GM23338 (cell line): ENCODE data around the gene KRTAP19-4.

ENCODE experiments used
- CREB1 ChIP-seq: fragments of 250-450 bp; sonication (Bioruptor Pico); IDR thresholded peaks from 2 replicates; pipeline ENCODE4 v1.5.0; 2020; ENCODE audit warnings: low read depth, mild to moderate bottlenecking, moderate library complexity
- EZH2 ChIP-seq: fragments of 200-600 bp; sonication (generic); IDR thresholded peaks from one replicate; pipeline ENCODE4 v1.8.0; 2017; ENCODE audit warnings: antibody characterized with exemption, mild to moderate bottlenecking, low read depth; ENCODE audit not compliant: unreplicated experiment
- EZH2phosphoT487 ChIP-seq: fragments of 200-600 bp; sonication (generic); IDR thresholded peaks from one replicate; pipeline ENCODE4 v1.8.1; 2018; ENCODE audit warnings: antibody characterized with exemption; ENCODE audit not compliant: unreplicated experiment
- JUNB ChIP-seq: IDR thresholded peaks from one replicate; pipeline ENCODE4 v1.6.1; 2016; ENCODE audit warnings: antibody characterized with exemption; ENCODE audit not compliant: unreplicated experiment
- NANOG ChIP-seq: IDR thresholded peaks from 2 replicates; pipeline ENCODE4 v1.6.1; 2016; ENCODE audit warnings: antibody characterized with exemption, borderline replicate concordance
- POLR2AphosphoS5 ChIP-seq: IDR thresholded peaks from 2 replicates; pipeline ENCODE4 v1.6.1; 2016; ENCODE audit warnings: antibody characterized with exemption, low read depth
- REST ChIP-seq: IDR thresholded peaks from one replicate; pipeline ENCODE4 v1.6.1; 2018; ENCODE audit warnings: antibody characterized with exemption; ENCODE audit not compliant: unreplicated experiment
- STAT1 ChIP-seq: IDR thresholded peaks from one replicate; pipeline ENCODE4 v1.6.1; 2016; ENCODE audit warnings: antibody characterized with exemption; ENCODE audit not compliant: unreplicated experiment
- ZNF114 ChIP-seq: fragments of 250-450 bp; sonication (Bioruptor Pico); IDR thresholded peaks from 2 replicates; pipeline ENCODE4 v1.5.0; 2020; ENCODE audit warnings: mild to moderate bottlenecking, moderate library complexity
- ZNF331 ChIP-seq: fragments of 250-450 bp; sonication (Bioruptor Pico); IDR thresholded peaks from 2 replicates; pipeline ENCODE4 v1.5.0; 2020; ENCODE audit warnings: low read depth, mild to moderate bottlenecking, moderate library complexity
- ZNF462 ChIP-seq: fragments of 250-450 bp; sonication (Bioruptor Pico); IDR thresholded peaks from 2 replicates; pipeline ENCODE4 v1.5.0; 2020; ENCODE audit warnings: mild to moderate bottlenecking, moderate library complexity
- TF ChIP-seq, protein P1 (sequence below), 2 experiments: fragments of 200-600 bp in 1 of 2; sonication (generic) in 1 of 2; conservative IDR thresholded peaks; 2 replicates each; pipeline versions ENCODE4 v1.5.1 to v1.6.1; 2016 to 2017; ENCODE audit warnings: antibody characterized with exemption in 2 of 2, low read depth in 2 of 2, mild to moderate bottlenecking in 2 of 2, moderate library complexity in 1 of 2
- TF ChIP-seq, protein P2 (sequence below): IDR thresholded peaks from 2 replicates; pipeline ENCODE4 v1.6.1; 2016; ENCODE audit warnings: antibody characterized with exemption

DNA sequence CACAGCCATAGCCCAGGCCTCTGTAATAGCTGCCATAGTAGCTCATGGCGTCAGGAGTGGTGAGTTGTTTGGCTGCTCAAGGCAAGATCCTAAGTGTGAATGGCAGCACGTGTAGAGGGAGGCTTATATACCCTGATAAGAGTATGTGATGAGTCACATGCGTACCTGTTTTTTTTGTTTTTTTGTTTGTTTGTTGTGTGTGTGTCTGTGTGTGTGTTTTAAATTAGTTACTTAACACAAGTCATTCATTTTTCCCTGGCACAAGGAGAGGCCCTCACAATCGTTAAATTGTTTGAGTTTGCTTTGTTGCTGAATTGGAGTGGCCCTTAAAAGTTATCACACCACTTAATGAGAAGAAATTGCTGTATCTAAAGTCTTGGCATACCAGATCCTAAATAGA is at the start of gene KRTAP19-4:
- TF ChIP-seq, protein P1, sequence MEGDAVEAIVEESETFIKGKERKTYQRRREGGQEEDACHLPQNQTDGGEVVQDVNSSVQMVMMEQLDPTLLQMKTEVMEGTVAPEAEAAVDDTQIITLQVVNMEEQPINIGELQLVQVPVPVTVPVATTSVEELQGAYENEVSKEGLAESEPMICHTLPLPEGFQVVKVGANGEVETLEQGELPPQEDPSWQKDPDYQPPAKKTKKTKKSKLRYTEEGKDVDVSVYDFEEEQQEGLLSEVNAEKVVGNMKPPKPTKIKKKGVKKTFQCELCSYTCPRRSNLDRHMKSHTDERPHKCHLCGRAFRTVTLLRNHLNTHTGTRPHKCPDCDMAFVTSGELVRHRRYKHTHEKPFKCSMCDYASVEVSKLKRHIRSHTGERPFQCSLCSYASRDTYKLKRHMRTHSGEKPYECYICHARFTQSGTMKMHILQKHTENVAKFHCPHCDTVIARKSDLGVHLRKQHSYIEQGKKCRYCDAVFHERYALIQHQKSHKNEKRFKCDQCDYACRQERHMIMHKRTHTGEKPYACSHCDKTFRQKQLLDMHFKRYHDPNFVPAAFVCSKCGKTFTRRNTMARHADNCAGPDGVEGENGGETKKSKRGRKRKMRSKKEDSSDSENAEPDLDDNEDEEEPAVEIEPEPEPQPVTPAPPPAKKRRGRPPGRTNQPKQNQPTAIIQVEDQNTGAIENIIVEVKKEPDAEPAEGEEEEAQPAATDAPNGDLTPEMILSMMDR (conservative IDR thresholded peaks at IDR 0.05; ENCODE audit: low read depth in 2 of 2) = no peak
- TF ChIP-seq REST (no peak), EZH2 (no peak), STAT1 (no peak), EZH2phosphoT487 (no peak), POLR2AphosphoS5 (no peak), CREB1 (CRISPR knock-in tag) (no peak), ZNF331 (CRISPR knock-in tag) (no peak), JUNB (no peak), ZNF462 (CRISPR knock-in tag) (no peak), NANOG (no peak), ZNF114 (CRISPR knock-in tag) (no peak)
- TF ChIP-seq, protein P2, sequence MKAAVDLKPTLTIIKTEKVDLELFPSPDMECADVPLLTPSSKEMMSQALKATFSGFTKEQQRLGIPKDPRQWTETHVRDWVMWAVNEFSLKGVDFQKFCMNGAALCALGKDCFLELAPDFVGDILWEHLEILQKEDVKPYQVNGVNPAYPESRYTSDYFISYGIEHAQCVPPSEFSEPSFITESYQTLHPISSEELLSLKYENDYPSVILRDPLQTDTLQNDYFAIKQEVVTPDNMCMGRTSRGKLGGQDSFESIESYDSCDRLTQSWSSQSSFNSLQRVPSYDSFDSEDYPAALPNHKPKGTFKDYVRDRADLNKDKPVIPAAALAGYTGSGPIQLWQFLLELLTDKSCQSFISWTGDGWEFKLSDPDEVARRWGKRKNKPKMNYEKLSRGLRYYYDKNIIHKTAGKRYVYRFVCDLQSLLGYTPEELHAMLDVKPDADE = no peak
